ENCODE measurements around the gene ACOXL.

Gene ACOXL

DNA sequence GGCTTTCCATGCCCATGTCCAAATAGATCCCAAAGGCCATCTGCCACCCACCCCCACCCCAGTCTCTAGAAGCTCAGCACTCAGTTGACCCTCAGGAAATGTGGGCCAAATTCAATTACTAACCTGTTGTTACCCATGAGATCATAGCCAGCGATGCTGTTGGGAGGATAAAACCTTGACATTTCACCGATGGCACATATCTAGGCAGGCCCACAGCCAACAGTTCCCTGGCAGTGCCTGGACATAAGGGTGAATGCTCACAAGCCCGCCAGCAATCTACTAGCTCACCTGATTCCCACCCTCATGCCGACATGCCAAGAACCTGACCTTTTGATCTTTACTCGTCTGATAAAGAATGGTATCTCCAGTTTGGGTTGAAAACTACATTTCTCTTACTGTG is 11.8 kb upstream of the ACOXL start:
- DNase-seq: no peak

DNA sequence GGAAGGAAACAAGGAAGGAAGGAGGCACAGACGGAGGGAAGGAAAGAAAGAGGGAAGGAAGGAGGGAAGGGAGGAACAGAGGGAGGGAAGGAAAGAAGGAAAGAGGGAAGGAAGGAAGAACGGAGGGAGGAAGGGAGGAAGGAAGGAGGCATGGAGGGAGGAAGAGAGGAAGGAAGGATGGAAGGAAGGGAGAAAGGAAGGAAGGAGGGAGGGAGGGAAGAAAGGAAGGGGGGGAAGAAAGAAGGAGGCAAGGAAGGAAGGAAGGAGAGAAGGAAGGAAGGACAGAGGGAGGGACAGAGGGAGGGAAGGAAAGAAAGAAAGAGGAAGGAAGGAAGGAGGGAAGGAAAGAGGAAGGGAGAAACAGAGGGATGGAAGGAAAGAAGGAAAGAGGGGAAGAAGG is 7.6 kb upstream of the ACOXL start:
- DNase-seq: no peak

DNA sequence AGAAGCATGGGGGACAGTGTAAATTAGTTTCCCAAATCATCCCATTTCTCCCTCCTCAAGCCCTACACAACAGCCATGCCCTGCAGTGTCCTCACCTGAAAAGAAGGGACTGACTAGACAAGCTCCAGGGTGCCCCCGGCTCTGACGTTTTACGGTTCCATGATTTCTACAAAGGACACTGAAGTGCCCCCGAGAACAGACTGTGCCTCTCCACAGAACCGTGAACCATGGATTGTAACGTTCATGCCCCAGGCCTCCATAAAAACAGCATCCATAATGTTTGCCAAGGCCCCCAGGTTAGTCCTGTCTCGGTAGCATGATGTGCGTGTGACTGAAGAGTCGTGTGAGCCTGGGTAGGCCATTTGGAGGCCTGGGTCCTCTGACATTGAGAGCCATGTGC is 7.0 kb upstream of the ACOXL start:
- no peak for DNase-seq

DNA sequence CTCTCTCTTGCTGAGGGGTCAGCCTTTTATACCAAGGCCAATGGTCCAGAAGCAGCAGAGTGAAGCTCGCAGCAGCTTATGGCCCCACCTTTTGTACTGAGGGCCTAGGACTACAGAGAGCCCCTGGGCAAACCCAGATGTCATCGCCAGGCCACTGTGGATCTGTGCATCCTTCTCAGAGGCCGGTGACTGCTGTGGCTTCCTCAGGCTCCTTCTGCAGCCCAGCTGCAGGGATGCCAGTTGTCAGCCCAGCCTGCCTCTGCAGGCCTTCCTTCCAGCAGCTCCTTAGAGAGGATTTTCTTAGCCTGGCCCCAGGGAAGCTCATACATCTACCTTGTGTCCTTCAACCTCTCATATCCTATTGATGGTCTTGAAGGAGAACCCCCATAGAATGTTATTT is 6.5 kb upstream of the ACOXL start:
- no peak for DNase-seq

GRCh38 chr2:110726285-110726684 is 6.1 kb upstream of the ACOXL start:
- DNase-seq: no peak

DNA sequence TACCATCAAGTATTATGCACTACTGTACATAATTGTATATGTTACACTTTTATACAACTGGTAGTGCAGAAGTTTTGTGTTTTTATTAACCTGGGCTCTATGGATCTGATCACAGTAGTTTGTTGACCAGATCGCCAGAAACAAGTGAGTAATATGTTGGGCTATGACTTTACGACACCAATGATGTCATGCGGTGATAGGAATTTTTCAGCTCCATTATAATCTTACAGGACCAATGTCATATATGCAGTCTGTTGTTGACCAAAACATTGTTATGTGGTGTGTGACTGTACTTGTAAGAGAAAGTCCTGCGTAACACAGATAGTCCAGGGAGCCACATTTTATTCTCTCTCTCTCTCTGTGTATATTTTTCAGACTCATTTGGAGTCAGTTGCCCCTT is 4.5 kb upstream of the ACOXL start:
- no peak for DNase-seq

DNA sequence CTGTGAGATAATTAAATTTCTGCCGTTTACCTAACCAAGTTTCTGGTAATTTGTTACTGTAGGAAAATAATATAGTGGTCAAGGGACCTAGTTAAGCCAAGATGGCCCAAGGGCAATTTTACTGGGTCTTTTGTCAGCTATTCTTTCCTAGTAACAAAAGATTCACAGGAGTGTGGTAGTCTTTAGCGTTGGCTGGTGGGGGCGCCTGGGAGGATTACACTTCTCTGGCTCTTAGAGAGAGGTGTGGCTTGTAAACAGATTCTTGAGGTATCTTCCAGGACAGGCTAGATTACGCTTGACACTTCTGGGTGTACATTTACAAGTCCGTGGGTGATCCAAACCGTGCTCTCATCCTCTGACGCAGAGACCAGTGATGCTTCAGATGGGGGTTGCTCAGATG is 3.3 kb upstream of the ACOXL start:
- no peak for DNase-seq

- DNase-seq: no peak
Observed at GRCh38 chr2:110731064-110731463, 1.3 kb upstream of the ACOXL start.

GRCh38 chr2:110735366-110735765 is 3.0 kb downstream of the ACOXL start:
- DNase-seq: no peak

- no peak for DNase-seq
Observed at GRCh38 chr2:110737783-110738182, 5.4 kb downstream of the ACOXL start.

DNA sequence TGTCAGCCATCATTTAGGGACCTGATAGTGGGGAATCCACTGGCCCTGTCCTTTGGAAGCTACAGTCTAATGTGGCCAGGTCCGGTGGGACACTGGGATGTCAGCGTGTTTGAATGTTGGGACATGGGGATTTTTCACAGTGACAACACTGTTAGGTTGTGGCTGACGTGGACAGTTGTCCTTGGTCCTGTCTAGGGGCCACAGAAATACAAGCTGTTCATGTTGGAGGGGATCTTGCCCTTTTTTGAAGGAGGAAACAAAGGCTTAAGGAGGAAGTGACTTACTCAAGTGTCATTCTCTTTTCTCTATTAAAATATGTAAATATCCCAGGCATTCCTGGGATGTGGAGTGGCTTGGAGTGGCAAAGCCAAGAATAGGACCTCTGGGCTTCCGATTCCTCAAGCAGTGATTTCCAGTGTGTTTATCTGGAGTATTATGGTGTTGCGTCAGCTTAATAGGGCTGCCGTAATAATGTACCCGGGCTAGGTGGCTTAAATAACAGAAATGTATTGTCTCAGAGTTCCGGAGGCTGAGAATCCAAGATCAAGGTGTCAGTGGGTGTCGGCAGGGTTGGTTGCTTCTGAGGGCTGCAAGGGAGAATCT is 8.5 kb downstream of the ACOXL start:
- DNase-seq: no peak

- DNase-seq: peak; percentile 4
Observed at GRCh38 chr2:110741491-110741980, 9.2 kb downstream of the ACOXL start.

GRCh38 chr2:110742412-110742811 is 10.0 kb downstream of the ACOXL start:
- DNase-seq: no peak

- DNase-seq: no peak
Observed at GRCh38 chr2:110743600-110743999, 11.2 kb downstream of the ACOXL start.

GRCh38 chr2:110744429-110744828 is 12.1 kb downstream of the ACOXL start:
- DNase-seq: no peak

DNA sequence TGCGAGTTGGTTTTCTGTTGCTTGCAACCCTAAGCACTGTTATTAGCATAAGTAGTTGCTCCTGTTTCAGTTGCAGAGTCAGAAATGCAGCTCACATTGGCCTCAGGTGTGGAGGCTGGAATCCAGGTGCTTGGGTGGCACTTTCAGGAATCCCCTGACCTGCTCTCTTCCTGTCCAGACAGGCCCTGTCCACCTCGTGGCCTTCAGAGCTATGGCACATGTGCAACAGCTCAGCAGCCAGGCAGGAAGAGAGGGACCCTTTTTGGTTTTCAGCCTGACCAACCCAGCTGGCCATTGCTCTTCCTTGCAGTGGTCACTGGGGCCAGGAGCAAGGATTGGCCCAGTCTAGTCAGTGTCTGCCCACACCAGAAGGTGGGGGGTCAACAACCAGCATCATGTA is 12.7 kb downstream of the ACOXL start:
- DNase-seq: no peak

DNA sequence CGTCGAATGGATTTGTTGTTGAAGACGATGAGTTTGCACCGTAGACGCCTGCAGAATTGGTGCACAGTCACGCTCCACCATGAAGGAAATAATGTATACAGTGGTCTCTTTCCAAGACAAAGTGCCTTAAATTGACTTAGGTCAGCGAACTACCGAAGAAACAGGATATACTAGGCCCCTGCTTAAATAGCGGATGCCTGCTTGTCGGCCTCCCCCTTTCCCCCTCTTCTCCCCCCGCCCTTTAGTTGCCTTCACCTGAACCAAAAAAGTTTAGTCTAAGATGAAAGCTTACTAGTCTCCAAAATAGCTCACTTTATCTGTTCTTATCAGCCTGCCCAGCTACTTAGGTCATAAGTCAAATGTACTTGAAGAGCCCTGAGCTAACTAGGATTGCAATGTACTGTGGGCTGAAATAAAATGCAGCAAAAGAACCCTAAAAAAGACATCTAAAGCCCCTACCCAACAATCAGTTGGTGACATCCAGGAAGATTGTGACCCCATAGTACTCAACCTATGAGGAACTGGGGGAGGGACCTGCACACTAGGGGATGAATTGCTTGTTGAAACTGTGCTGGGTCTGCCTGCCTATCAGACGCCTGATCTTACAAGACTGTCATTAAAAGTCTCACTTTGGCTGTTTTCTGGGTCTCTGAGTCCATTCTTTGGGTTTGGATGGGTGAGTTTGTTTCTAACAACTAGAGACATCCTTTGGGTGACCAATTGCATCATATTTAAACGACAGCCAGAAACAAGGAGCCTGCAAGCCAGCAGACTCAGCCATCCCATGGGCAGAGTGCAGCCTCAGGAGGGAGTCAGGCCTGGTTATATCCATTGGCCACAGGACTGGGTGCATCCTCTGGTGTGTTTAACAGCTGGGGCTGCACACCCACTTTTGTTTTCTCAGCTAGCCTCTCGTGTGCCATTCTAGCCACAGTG is 14.5 kb downstream of the ACOXL start:
- no peak for DNase-seq

DNA sequence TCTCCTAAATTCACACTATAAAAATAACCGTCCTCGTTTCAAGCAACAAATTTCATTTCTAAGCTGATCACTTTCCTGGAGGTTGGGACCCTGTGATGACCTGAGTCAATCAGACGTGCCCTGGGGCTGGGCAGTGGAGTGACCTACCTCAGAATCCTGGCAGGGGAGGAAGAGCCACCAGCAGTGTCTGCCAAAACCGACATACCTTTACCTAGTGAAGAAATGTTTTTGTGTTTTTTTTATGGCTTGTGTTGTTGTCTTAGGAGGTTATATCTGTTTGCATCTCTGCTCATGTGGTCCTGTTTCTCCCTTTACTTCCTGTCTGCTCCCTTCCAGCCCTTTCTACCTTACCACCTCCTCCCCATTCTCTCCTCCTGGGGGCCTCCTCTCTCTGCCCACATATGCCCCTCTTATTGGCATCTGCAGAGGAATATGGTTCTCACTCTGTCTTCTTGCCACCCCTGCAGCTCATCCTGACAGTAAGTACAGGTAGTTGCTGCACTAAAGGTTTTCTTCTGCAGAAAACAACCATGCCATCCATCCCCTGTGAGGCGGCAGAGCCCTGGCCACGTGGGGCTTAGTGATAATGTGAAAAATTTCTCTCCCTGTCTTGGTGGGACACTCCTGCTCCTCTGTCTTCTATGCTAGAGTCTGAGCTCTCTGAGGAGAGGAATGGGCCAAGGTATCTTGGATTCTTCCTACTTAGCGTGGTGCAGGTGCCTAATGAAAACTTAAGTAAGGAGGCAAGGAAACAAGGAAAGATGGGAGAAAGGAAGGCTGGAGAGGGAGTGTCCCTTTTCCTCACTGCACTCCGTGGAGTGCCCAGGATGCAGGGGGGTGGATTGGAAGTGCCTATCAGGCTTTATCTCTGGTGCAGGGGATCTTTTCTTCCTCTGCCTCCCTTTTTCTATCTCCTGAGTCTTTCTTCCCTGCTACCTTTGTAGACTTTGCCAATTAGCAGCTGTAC is 15.4 kb downstream of the ACOXL start:
- no peak for DNase-seq

GRCh38 chr2:110748489-110748867 is 16.1 kb downstream of the ACOXL start:
- DNase-seq: peak; percentile 3

DNA sequence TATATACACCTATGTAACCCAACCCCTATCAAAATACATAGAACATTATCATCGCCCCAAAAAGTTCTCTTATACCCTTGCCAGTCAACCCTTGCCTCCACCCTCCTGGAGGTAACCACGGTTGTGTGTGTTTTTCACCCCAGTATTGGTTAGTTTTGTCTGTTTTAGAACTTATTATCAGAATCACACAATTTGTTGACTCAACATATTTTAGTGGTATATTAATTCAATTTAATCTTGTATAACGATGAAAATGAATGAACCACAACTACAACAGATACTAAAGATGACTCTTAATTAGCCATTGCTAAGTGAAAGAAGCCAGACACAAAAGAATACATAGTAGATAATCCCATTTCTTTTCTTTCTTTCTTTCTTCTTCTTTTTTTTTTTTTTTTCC is 19.3 kb downstream of the ACOXL start:
- no peak for DNase-seq

- no peak for DNase-seq
Observed at GRCh38 chr2:110752871-110753270, 20.5 kb downstream of the ACOXL start.

- DNase-seq: no peak
Observed at GRCh38 chr2:110755491-110756078, 23.2 kb downstream of the ACOXL start.

DNA sequence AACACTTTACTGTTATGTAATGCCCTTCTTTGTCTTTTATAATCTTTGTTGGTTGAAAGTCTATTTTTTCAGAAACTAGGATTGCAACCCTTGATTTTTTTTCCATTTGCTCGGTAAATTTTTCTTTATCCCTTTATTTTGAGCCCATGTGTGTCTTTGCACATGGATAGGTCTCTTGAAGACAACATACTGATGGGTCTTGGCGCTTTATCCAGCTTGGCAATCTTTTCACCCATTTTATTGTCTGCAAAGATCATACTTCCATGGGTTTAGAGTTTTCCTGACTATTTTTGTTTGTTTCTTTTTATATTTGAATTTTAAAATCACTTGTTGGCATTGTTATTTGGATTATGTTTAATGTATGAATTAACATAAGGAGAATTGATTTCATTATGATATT is 27.0 kb downstream of the ACOXL start:
- no peak for DNase-seq
